ENCODE results near the gene RB1.

Gene RB1

DNA sequence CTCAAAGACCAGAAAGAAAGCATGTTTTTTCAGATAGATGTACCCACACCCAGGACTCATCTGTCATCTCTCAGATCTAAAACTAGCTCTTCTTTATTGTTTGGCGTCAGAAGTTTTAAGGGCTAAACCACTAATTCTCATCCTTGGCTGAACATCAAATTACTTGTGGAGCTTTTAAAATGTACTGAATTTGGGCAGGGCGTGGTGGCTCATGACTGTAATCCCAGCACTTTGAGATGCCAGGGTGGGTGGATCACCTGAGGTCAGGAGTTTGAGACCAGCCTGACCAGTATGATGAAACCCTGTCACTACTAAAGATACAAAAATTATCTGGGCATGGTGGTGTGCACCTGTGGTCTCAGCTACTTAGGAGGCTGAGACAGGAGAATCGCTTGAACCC is 181.9 kb downstream of the RB1 start:
- H3K27ac ChIP-seq (ENCODE audit: low read length): no peak overlapping the region
- no peaks in the 10 kb centered on the region for H4K20me1 ChIP-seq (ENCODE audit: insufficient read depth, low read length)
- TF ChIP-seq, protein P1, sequence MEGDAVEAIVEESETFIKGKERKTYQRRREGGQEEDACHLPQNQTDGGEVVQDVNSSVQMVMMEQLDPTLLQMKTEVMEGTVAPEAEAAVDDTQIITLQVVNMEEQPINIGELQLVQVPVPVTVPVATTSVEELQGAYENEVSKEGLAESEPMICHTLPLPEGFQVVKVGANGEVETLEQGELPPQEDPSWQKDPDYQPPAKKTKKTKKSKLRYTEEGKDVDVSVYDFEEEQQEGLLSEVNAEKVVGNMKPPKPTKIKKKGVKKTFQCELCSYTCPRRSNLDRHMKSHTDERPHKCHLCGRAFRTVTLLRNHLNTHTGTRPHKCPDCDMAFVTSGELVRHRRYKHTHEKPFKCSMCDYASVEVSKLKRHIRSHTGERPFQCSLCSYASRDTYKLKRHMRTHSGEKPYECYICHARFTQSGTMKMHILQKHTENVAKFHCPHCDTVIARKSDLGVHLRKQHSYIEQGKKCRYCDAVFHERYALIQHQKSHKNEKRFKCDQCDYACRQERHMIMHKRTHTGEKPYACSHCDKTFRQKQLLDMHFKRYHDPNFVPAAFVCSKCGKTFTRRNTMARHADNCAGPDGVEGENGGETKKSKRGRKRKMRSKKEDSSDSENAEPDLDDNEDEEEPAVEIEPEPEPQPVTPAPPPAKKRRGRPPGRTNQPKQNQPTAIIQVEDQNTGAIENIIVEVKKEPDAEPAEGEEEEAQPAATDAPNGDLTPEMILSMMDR (IDR thresholded peaks at IDR 0.05; ENCODE audit: low read depth, low read length): no peak
- no peak for TF ChIP-seq EZH2phosphoT487 (IDR thresholded peaks at IDR 0.05; ENCODE audit: low read depth)
- H3K9ac ChIP-seq (ENCODE audit: low read length): no peak overlapping the region
- no peak overlapping the region for H3K4me3 ChIP-seq (ENCODE audit: low read length)
- H3K27me3 ChIP-seq (ENCODE audit: low read depth, low read length): no peaks in the 10 kb centered on the region
- H3K36me3 ChIP-seq (replicated peaks; ENCODE audit: low read depth, low read length): peaks cover 57% of the 10 kb centered on the region
- no peaks in the 10 kb centered on the region for H3K9me3 ChIP-seq (ENCODE audit: insufficient read depth, low read length)
- H3K4me2 ChIP-seq (ENCODE audit: low read length): no peak overlapping the region
- H2AFZ ChIP-seq (ENCODE audit: low read depth, low read length): no peak overlapping the region
- H3K4me1 ChIP-seq (ENCODE audit: low read length): peaks cover 33% of the 10 kb centered on the region
- no peaks in the 10 kb centered on the region for H3K79me2 ChIP-seq (ENCODE audit: low read length)

DNA sequence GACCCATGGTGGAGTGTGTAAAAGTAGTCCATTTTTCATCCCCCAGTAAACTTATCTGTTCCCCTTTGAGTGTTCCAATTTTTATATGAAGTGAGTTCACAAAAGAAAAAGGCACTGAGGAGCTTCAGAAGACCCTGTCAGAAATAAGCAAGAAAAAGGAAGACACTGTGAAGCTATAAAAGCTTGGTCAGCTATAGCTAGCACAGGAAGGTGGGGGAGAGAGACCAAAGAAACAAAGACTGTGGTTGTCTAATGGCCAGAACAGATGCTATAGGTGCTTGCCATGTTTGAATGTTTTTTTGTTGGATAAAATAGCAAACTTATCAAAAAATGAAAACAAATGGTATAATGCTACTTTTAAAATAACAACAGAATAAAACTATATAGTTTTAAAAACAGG is 182.8 kb downstream of the RB1 start:
- Histone ChIP-seq H3K4me2 (ENCODE audit: low read length) (no peak overlapping the region), H3K4me3 (ENCODE audit: low read length) (no peak overlapping the region), H3K9ac (ENCODE audit: low read length) (no peak overlapping the region), H3K36me3 (replicated peaks; ENCODE audit: low read depth, low read length) (peaks cover 59% of the 10 kb centered on the region), H2AFZ (ENCODE audit: low read depth, low read length) (no peak overlapping the region), H3K79me2 (ENCODE audit: low read length) (no peaks in the 10 kb centered on the region), H3K27ac (ENCODE audit: low read length) (no peak overlapping the region), H3K27me3 (ENCODE audit: low read depth, low read length) (no peaks in the 10 kb centered on the region), H4K20me1 (ENCODE audit: insufficient read depth, low read length) (no peaks in the 10 kb centered on the region), H3K9me3 (ENCODE audit: insufficient read depth, low read length) (no peaks in the 10 kb centered on the region), H3K4me1 (ENCODE audit: low read length) (peaks cover 42% of the 10 kb centered on the region)
- TF ChIP-seq, protein P1 (IDR thresholded peaks at IDR 0.05; ENCODE audit: low read depth, low read length): no peak
- TF ChIP-seq EZH2phosphoT487 (IDR thresholded peaks at IDR 0.05; ENCODE audit: low read depth): no peak

DNA sequence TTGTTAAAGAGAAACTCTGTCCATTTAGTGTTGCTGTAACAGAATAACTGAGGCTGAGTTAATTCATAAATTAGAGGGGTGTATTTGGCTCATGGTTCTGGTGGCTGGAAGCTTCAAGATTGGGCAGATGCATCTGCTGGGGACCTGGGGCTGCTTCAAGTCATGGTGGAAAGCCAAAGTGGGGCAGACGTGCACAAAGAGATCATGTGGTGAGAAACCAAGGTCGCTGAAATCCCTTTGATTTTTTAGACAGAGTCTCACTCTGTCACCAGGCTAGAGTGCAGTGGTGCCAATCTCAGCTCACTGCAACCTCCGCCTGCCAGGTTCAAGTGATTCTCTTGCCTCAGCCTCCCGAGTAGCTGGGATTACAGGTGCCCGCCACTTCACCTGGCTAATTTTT is 183.3 kb downstream of the RB1 start:
- peaks cover 57% of the 10 kb centered on the region for H3K36me3 ChIP-seq (replicated peaks; ENCODE audit: low read depth, low read length)
- H2AFZ ChIP-seq (ENCODE audit: low read depth, low read length): no peak overlapping the region
- no peak overlapping the region for H3K27ac ChIP-seq (ENCODE audit: low read length)
- peaks cover 47% of the 10 kb centered on the region for H3K4me1 ChIP-seq (ENCODE audit: low read length)
- TF ChIP-seq, protein P1 (IDR thresholded peaks at IDR 0.05; ENCODE audit: low read depth, low read length): no peak
- TF ChIP-seq EZH2phosphoT487 (IDR thresholded peaks at IDR 0.05; ENCODE audit: low read depth): no peak
- H3K4me2 ChIP-seq (ENCODE audit: low read length): no peak overlapping the region
- no peak overlapping the region for H3K9ac ChIP-seq (ENCODE audit: low read length)
- H3K27me3 ChIP-seq (ENCODE audit: low read depth, low read length): no peaks in the 10 kb centered on the region
- no peaks in the 10 kb centered on the region for H3K79me2 ChIP-seq (ENCODE audit: low read length)
- no peaks in the 10 kb centered on the region for H4K20me1 ChIP-seq (ENCODE audit: insufficient read depth, low read length)
- no peak overlapping the region for H3K4me3 ChIP-seq (ENCODE audit: low read length)
- H3K9me3 ChIP-seq (ENCODE audit: insufficient read depth, low read length): no peaks in the 10 kb centered on the region

DNA sequence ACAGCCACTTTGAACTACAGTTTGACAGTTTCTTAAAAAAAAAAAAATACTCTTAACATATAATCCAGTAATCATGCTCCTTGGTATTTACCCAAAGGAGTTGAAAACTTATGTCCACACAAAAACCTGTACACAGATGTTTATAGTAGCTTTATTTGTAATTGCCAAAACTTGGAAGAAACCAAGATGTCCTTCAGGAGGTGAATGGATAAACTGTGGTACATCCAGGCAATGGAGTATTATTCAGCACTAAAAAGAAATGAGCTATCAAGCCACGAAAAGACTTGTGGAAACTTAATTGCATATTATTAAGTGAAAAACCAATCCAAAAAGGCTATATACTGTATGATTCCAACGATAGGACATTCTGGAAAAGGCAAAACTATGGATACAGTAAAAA is 184.4 kb downstream of the RB1 start:
- no peaks in the 10 kb centered on the region for H3K9me3 ChIP-seq (ENCODE audit: insufficient read depth, low read length)
- H2AFZ ChIP-seq (ENCODE audit: low read depth, low read length): no peak overlapping the region
- no peaks in the 10 kb centered on the region for H3K79me2 ChIP-seq (ENCODE audit: low read length)
- no peak overlapping the region for H3K4me2 ChIP-seq (ENCODE audit: low read length)
- no peaks in the 10 kb centered on the region for H4K20me1 ChIP-seq (ENCODE audit: insufficient read depth, low read length)
- no peak overlapping the region for H3K9ac ChIP-seq (ENCODE audit: low read length)
- H3K4me1 ChIP-seq (ENCODE audit: low read length): peaks cover 57% of the 10 kb centered on the region
- H3K4me3 ChIP-seq (ENCODE audit: low read length): no peak overlapping the region
- H3K27me3 ChIP-seq (ENCODE audit: low read depth, low read length): no peaks in the 10 kb centered on the region
- no peak for TF ChIP-seq EZH2phosphoT487 (IDR thresholded peaks at IDR 0.05; ENCODE audit: low read depth)
- TF ChIP-seq, protein P1 (IDR thresholded peaks at IDR 0.05; ENCODE audit: low read depth, low read length): no peak
- peaks cover 53% of the 10 kb centered on the region for H3K36me3 ChIP-seq (replicated peaks; ENCODE audit: low read depth, low read length)
- 0 out of 2 replicates have a peak overlapping the region, but pooled peaks have one; percentile 95 for H3K27ac ChIP-seq (ENCODE audit: low read length)
